C4-2B (cell line): Measurements from ENCODE around the gene STT3B.

Experiments used
- H3K27ac ChIP-seq: fragments of 450-650 bp; 2 replicates; pipeline ENCODE4 v1.5.1; 2017
- CTCF ChIP-seq: fragments of 450-650 bp; conservative IDR thresholded peaks from 2 replicates; pipeline ENCODE4 v1.5.1; 2017; ENCODE audit warnings: mild to moderate bottlenecking
- ZFX ChIP-seq: fragments of 450-650 bp; IDR thresholded peaks from 2 replicates; pipeline ENCODE4 v1.6.1; 2017

STT3B gene

GRCh38 chr3:31648286-31648968 is 115.7 kb downstream of the STT3B start:
- no peak overlapping the region for H3K27ac ChIP-seq
- TF ChIP-seq CTCF (no peak), ZFX (no peak)

- no peak overlapping the region for H3K27ac ChIP-seq
- TF ChIP-seq ZFX (no peak), CTCF (no peak)
Measured at GRCh38 chr3:31652296-31652695, 119.6 kb downstream of the STT3B start.

GRCh38 chr3:31653464-31653863 is 120.7 kb downstream of the STT3B start:
- TF ChIP-seq CTCF (no peak), ZFX (no peak)
- H3K27ac ChIP-seq, result no peak overlapping the region

- TF ChIP-seq CTCF (no peak), ZFX (no peak)
- no peak overlapping the region for H3K27ac ChIP-seq
Measured at GRCh38 chr3:31654998-31655397, 122.3 kb downstream of the STT3B start.

GRCh38 chr3:31659246-31659645 is 126.5 kb downstream of the STT3B start:
- H3K27ac ChIP-seq, result no peak overlapping the region

GRCh38 chr3:31661286-31661685 is 128.6 kb downstream of the STT3B start:
- TF ChIP-seq ZFX (no peak), CTCF (no peak)
- no peak overlapping the region for H3K27ac ChIP-seq

More at GRCh38 chr3:31659246-31659645, 126.5 kb downstream of the STT3B start:
- no peak for TF ChIP-seq CTCF
- no peak for TF ChIP-seq ZFX

GRCh38 chr3:31661993-31662670 is 129.4 kb downstream of the STT3B start:
- no peak overlapping the region for H3K27ac ChIP-seq
- TF ChIP-seq ZFX (no peak), CTCF (no peak)
